ENCODE data around the gene SLC39A8. TPM values are rescaled to one million over a fixed set of nuclear protein-coding genes. Genes with fewer than 3 reads are reported as not detected.

SLC39A8 gene
- total and polyA plus RNA-seq, 2 donors from 2014 or later, result 7.1 to 19.7 TPM

DNA sequence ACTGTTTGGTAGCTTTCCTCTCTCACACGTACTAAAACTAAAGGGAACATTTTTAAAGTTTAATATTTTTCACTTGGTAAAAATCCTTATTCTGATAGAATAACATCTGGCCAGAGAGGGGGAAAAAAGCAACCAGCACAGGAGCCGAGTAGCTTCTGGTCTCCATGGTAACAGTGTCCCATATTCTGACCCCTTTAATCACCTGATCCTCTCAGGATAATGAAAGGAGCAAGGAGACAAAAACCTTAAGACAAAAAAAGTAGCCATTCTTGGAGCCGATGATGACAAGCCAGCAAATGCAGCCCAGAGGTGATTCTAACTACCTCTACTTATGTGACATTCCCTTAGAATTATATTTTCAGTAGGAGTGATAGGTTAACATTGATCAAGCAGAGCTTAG is 126.6 kb downstream of the SLC39A8 start:
- Histone ChIP-seq H3K36me3 (ENCODE audit: control insufficient read depth in 2 of 3, insufficient read depth in 3 of 3, low read length in 3 of 3) (no peaks in the 10 kb centered on the region), H3K9ac (ENCODE audit: low read length in 3 of 3) (no peak overlapping the region), H3K4me3 (ENCODE audit: low read length in 3 of 3) (no peak overlapping the region), H3K9me3 (ENCODE audit: control insufficient read depth in 2 of 3, insufficient read depth in 1 of 3, low read length in 3 of 3) (no peaks in the 10 kb centered on the region), H3K27me3 (ENCODE audit: control insufficient read depth, insufficient read depth, low read length) (no peaks in the 10 kb centered on the region), H3K27ac (ENCODE audit: low read depth in 2 of 2, low read length in 2 of 2) (no peak overlapping the region), H3K4me1 (ENCODE audit: control insufficient read depth in 2 of 3, insufficient read depth in 2 of 3, low read depth in 1 of 3, low read length in 3 of 3) (no peaks in the 10 kb centered on the region)
- no peak for DNase-seq
- FAIRE-seq, result no peak
- TF ChIP-seq, protein P1, sequence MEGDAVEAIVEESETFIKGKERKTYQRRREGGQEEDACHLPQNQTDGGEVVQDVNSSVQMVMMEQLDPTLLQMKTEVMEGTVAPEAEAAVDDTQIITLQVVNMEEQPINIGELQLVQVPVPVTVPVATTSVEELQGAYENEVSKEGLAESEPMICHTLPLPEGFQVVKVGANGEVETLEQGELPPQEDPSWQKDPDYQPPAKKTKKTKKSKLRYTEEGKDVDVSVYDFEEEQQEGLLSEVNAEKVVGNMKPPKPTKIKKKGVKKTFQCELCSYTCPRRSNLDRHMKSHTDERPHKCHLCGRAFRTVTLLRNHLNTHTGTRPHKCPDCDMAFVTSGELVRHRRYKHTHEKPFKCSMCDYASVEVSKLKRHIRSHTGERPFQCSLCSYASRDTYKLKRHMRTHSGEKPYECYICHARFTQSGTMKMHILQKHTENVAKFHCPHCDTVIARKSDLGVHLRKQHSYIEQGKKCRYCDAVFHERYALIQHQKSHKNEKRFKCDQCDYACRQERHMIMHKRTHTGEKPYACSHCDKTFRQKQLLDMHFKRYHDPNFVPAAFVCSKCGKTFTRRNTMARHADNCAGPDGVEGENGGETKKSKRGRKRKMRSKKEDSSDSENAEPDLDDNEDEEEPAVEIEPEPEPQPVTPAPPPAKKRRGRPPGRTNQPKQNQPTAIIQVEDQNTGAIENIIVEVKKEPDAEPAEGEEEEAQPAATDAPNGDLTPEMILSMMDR (IDR thresholded peaks at IDR 0.05; ENCODE audit: borderline replicate concordance, extremely low read depth, insufficient read depth), result no peak
- intact Hi-C loops (cut with DNase I), result no loop called here

DNA sequence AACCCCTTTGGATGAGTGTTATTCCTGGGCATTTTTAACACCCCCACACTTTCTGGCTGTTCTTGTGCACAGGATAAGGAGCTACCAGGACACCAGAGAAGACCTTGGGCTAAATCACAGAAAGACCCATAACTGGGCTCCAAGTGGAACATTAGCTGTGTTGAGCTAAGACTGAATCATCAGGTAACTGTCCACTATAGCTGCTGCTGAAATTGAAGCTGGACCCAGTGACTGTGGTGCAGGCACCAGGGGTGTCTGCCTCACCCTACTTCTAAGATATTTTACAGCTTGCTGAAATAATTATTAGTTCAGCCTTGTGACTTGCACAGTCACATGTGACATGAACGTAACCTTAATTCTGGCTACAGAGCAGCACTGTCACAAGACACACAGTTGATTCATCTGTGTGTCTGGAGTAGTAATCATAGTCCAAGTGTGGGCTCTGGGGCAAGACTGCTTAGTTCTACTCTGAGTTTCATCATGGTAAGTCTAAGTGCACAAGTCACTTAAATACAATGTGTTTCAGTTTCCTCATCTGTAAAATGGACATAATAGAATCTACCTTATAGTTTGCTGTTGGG is 127.4 kb downstream of the SLC39A8 start:
- Histone ChIP-seq H3K4me1 (ENCODE audit: control insufficient read depth in 2 of 3, insufficient read depth in 2 of 3, low read depth in 1 of 3, low read length in 3 of 3) (no peaks in the 10 kb centered on the region), H3K9me3 (ENCODE audit: control insufficient read depth in 2 of 3, insufficient read depth in 1 of 3, low read length in 3 of 3) (no peaks in the 10 kb centered on the region), H3K9ac (ENCODE audit: low read length in 3 of 3) (no peak overlapping the region), H3K27ac (ENCODE audit: low read depth in 2 of 2, low read length in 2 of 2) (no peak overlapping the region), H3K36me3 (ENCODE audit: control insufficient read depth in 2 of 3, insufficient read depth in 3 of 3, low read length in 3 of 3) (no peaks in the 10 kb centered on the region), H3K4me3 (ENCODE audit: low read length in 3 of 3) (no peak overlapping the region), H3K27me3 (ENCODE audit: control insufficient read depth, insufficient read depth, low read length) (no peaks in the 10 kb centered on the region)
- no peak for DNase-seq
- FAIRE-seq, result no peak
- intact Hi-C loops (cut with DNase I), result no loop called here
- TF ChIP-seq, protein P1 (IDR thresholded peaks at IDR 0.05; ENCODE audit: borderline replicate concordance, extremely low read depth, insufficient read depth), result no peak

DNA sequence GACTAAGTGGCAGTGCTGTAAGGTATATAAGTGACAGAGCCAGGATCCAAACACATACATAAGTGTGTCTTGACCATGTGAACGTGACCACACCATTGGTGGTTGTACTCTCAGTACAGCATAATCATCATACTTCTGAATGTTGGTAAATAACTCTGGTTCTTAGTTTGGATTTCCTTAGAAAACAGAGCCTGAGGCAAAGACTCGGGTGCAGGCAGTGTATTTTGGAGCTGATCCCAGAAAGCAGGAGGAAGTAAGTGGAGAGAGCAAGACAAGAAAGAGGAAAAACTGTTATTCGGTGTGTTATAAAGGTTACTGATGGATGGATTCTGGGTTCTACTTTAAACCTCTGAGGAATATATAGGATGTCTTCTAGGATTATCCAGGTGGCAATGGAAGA is 127.9 kb downstream of the SLC39A8 start:
- DNase-seq, result peak in 1 of 5 donors; percentile 7
- TF ChIP-seq, protein P1 (IDR thresholded peaks at IDR 0.05; ENCODE audit: borderline replicate concordance, extremely low read depth, insufficient read depth), result no peak
- Histone ChIP-seq H3K4me1 (ENCODE audit: control insufficient read depth in 2 of 3, insufficient read depth in 2 of 3, low read depth in 1 of 3, low read length in 3 of 3) (no peaks in the 10 kb centered on the region), H3K27ac (ENCODE audit: low read depth in 2 of 2, low read length in 2 of 2) (no peak overlapping the region), H3K9ac (ENCODE audit: low read length in 3 of 3) (no peak overlapping the region), H3K36me3 (ENCODE audit: control insufficient read depth in 2 of 3, insufficient read depth in 3 of 3, low read length in 3 of 3) (no peaks in the 10 kb centered on the region), H3K27me3 (ENCODE audit: control insufficient read depth, insufficient read depth, low read length) (no peaks in the 10 kb centered on the region), H3K4me3 (ENCODE audit: low read length in 3 of 3) (no peak overlapping the region), H3K9me3 (ENCODE audit: control insufficient read depth in 2 of 3, insufficient read depth in 1 of 3, low read length in 3 of 3) (no peaks in the 10 kb centered on the region)
- intact Hi-C loops (cut with DNase I), result no loop called here
- no peak for FAIRE-seq

DNA sequence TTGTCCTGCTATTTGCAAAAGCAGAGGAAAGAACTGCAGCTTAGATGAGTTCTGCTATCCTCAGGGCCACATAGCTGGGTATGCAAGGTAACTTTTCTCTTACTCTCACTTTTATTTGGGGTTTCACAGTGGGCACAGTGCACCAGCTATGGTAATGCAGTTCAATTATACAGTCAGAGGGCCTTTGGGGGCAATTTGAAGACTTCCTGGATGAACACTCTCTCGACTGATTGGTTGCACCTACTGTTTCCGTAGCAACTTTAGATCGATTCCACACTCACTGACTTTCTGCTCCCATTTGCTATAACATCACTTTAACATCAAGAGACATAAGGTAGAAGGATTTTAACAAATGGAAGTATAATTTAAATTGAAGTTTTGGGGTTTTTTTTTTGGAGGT is 128.6 kb downstream of the SLC39A8 start:
- DNase-seq, result no peak
- Histone ChIP-seq H3K9me3 (ENCODE audit: control insufficient read depth in 2 of 3, insufficient read depth in 1 of 3, low read length in 3 of 3) (no peaks in the 10 kb centered on the region), H3K36me3 (ENCODE audit: control insufficient read depth in 2 of 3, insufficient read depth in 3 of 3, low read length in 3 of 3) (no peaks in the 10 kb centered on the region), H3K4me3 (ENCODE audit: low read length in 3 of 3) (no peak overlapping the region), H3K4me1 (ENCODE audit: control insufficient read depth in 2 of 3, insufficient read depth in 2 of 3, low read depth in 1 of 3, low read length in 3 of 3) (no peaks in the 10 kb centered on the region), H3K27ac (ENCODE audit: low read depth in 2 of 2, low read length in 2 of 2) (no peak overlapping the region), H3K27me3 (ENCODE audit: control insufficient read depth, insufficient read depth, low read length) (no peaks in the 10 kb centered on the region), H3K9ac (ENCODE audit: low read length in 3 of 3) (no peak overlapping the region)
- FAIRE-seq, result no peak
- TF ChIP-seq, protein P1 (IDR thresholded peaks at IDR 0.05; ENCODE audit: borderline replicate concordance, extremely low read depth, insufficient read depth), result no peak
- intact Hi-C loops (cut with DNase I), result no loop called here
